ENCODE results near the gene C17orf67.

C17orf67 gene

DNA sequence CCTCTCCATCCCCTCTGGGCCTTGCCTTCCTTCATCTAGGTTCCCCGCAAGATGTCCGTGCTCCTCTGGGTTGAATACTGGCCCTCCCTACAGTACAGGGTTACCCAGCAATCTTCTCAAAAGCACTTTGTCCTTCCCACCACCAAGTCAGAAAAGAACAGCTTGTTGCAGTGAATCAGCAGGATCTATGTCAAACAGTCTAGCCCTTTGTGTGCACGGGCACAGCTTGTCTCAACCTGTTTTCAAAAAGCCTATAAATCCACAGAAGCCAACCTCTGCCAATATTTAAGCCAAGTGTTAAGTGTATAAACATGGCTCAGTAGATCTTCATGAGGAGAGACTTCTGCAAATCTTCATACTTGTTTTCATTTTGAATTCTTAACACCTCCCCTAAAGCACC lies 25.2 kb downstream of the C17orf67 start:
- no peaks in the 10 kb centered on the region for H3K27me3 ChIP-seq (ENCODE audit: control insufficient read depth, insufficient read depth, low read length)
- no peaks in the 10 kb centered on the region for H3K36me3 ChIP-seq (ENCODE audit: control insufficient read depth, insufficient read depth, low read length)
- no peak overlapping the region for H2AFZ ChIP-seq
- no peaks in the 10 kb centered on the region for H3K79me2 ChIP-seq
- H3K4me3 ChIP-seq (ENCODE audit: low read depth, low read length) = no peak overlapping the region
- no peak overlapping the region for H3K4me2 ChIP-seq (ENCODE audit: low read length)
- H3K9me3 ChIP-seq (ENCODE audit: control insufficient read depth, low read length) = no peaks in the 10 kb centered on the region
- no peak overlapping the region for H3K9ac ChIP-seq
- no peaks in the 10 kb centered on the region for H3K4me1 ChIP-seq
- H3K27ac ChIP-seq = no peak overlapping the region
- no peak for TF ChIP-seq CTCF (IDR thresholded peaks at IDR 0.05)

DNA sequence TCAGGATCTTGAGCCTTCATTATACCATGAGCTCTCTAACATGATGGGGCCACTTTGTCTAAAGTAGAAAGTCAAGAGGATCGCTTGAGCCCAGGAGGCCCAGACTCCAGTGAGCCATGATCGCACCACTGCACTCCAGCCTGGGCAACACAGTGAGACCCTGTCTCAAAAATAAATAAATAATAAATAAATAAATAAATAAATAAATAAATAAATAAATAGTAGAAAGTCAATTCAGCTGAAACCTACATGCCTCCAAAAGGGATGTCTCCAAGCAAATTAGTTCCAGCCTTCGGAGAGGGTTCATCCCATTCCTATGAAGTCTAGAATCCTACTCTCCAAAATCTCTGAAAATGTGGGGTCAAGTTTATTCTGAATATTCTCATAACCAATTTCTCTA lies 26.0 kb downstream of the C17orf67 start:
- Histone ChIP-seq H3K27ac (no peak overlapping the region), H3K4me3 (ENCODE audit: low read depth, low read length) (no peak overlapping the region)
- no peak for TF ChIP-seq CTCF (IDR thresholded peaks at IDR 0.05)

DNA sequence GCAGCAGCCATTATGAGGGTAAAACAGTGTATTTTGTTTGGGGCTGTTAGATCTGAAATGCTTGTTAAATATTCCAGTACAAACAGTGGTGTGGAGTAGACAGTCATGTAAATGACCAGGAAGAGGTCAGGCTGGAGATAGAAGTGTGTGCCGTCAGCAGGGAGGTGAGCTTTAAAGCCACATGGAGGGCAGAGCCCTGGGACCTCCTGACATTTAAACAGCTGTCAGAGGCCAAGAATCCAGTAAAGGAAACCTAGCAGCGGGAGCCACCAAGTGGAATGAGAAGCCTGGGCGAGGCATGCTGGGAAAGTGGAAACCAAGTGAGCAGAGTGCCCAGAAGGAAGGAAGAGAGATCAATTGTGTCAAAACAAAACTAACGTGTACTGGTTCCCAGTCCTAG lies 26.8 kb downstream of the C17orf67 start:
- H3K36me3 ChIP-seq (ENCODE audit: control insufficient read depth, insufficient read depth, low read length) = no peaks in the 10 kb centered on the region
- H3K4me1 ChIP-seq = no peaks in the 10 kb centered on the region
- H3K79me2 ChIP-seq = no peaks in the 10 kb centered on the region
- no peak overlapping the region for H3K4me2 ChIP-seq (ENCODE audit: low read length)
- H3K9ac ChIP-seq = no peak overlapping the region
- no peak overlapping the region for H3K27ac ChIP-seq
- H3K27me3 ChIP-seq (ENCODE audit: control insufficient read depth, insufficient read depth, low read length) = no peaks in the 10 kb centered on the region
- TF ChIP-seq CTCF (IDR thresholded peaks at IDR 0.05) = no peak
- H2AFZ ChIP-seq = no peak overlapping the region
- H3K4me3 ChIP-seq (ENCODE audit: low read depth, low read length) = no peak overlapping the region
- H3K9me3 ChIP-seq (ENCODE audit: control insufficient read depth, low read length) = no peaks in the 10 kb centered on the region

More for the DNA sequence above, 26.0 kb downstream of the C17orf67 start:
- no peaks in the 10 kb centered on the region for H3K4me1 ChIP-seq
- no peaks in the 10 kb centered on the region for H3K36me3 ChIP-seq (ENCODE audit: control insufficient read depth, insufficient read depth, low read length)
- no peak overlapping the region for H3K9ac ChIP-seq
- no peaks in the 10 kb centered on the region for H3K27me3 ChIP-seq (ENCODE audit: control insufficient read depth, insufficient read depth, low read length)
- H3K9me3 ChIP-seq (ENCODE audit: control insufficient read depth, low read length) = no peaks in the 10 kb centered on the region
- H2AFZ ChIP-seq = no peak overlapping the region
- no peak overlapping the region for H3K4me2 ChIP-seq (ENCODE audit: low read length)
- no peaks in the 10 kb centered on the region for H3K79me2 ChIP-seq

DNA sequence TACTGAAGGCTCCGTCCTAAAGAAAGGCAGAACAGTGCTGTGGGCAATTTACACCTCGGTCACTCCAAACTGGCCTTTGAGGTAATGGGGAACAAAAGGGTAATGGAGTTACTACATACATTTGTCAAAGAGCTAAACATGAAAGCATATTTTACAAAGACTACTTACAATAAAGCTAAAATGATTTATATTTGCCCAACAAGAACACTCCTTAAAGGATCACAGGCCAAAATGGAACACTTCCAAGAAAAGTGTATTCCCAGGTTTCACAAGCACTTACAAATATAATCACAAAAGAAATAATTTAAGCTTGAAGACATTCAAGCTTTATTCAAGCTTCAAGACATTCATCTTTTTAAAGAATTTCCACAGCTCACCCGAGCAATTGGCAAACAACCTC lies 29.3 kb downstream of the C17orf67 start:
- no peaks in the 10 kb centered on the region for H3K79me2 ChIP-seq
- H3K9ac ChIP-seq = no peak overlapping the region
- H3K4me3 ChIP-seq (ENCODE audit: low read depth, low read length) = no peak overlapping the region
- no peak overlapping the region for H3K4me2 ChIP-seq (ENCODE audit: low read length)
- no peaks in the 10 kb centered on the region for H3K9me3 ChIP-seq (ENCODE audit: control insufficient read depth, low read length)
- no peaks in the 10 kb centered on the region for H3K27me3 ChIP-seq (ENCODE audit: control insufficient read depth, insufficient read depth, low read length)
- no peaks in the 10 kb centered on the region for H3K36me3 ChIP-seq (ENCODE audit: control insufficient read depth, insufficient read depth, low read length)
- H3K27ac ChIP-seq = no peak overlapping the region
- TF ChIP-seq CTCF (IDR thresholded peaks at IDR 0.05) = no peak
- H3K4me1 ChIP-seq = no peaks in the 10 kb centered on the region
- H2AFZ ChIP-seq = no peak overlapping the region

GRCh38 chr17:56803071-56803470 lies 30.6 kb downstream of the C17orf67 start:
- Histone ChIP-seq H3K4me1 (no peaks in the 10 kb centered on the region), H3K4me2 (ENCODE audit: low read length) (no peak overlapping the region), H3K27me3 (ENCODE audit: control insufficient read depth, insufficient read depth, low read length) (no peaks in the 10 kb centered on the region), H3K9me3 (ENCODE audit: control insufficient read depth, low read length) (no peaks in the 10 kb centered on the region), H2AFZ (no peak overlapping the region), H3K27ac (no peak overlapping the region), H3K79me2 (no peaks in the 10 kb centered on the region), H3K4me3 (ENCODE audit: low read depth, low read length) (no peak overlapping the region), H3K36me3 (ENCODE audit: control insufficient read depth, insufficient read depth, low read length) (no peaks in the 10 kb centered on the region), H3K9ac (no peak overlapping the region)
- TF ChIP-seq CTCF (IDR thresholded peaks at IDR 0.05) = no peak
